Erythroblast (primary cell): ENCODE measurements around the gene TLK1.

Source experiments
- DNase-seq, 2 experiments: peaks; one replicate each; lab custom pipeline; 2025; lab: John Stamatoyannopoulos, UW
- GATA1 ChIP-seq: IDR thresholded peaks from 2 replicates; pipeline ENCODE4 v1.6.1; 2011; ENCODE audit warnings: low read depth, mild to moderate bottlenecking, control low read depth, low read length, moderate library complexity
- POLR2A ChIP-seq: IDR thresholded peaks from 2 replicates; pipeline ENCODE4 v1.6.1; 2011; ENCODE audit warnings: mild to moderate bottlenecking, low read length

The TLK1 gene

GRCh38 chr2:171160119-171160955 lies at the start of gene TLK1:
Gene TLK1 (minus strand): TSS chr2:171160893. CDS start chr2:171160428, 465 bp downstream.
- DNase-seq = peak; percentile 88 to 92
- TF ChIP-seq POLR2A = peak; percentile 64
- no peak for TF ChIP-seq GATA1

- TF ChIP-seq POLR2A = no peak
- TF ChIP-seq GATA1 = no peak
- no peak for DNase-seq
These were observed 49.6 kb upstream of the TLK1 start for GRCh38 chr2:171210216-171210863.

- TF ChIP-seq POLR2A (no peak), GATA1 (no peak)
- peak; percentile 21 to 24 for DNase-seq
These were observed 48.0 kb upstream of the TLK1 start for GRCh38 chr2:171208657-171209056.

GRCh38 chr2:171206422-171207115 lies 45.9 kb upstream of the TLK1 start:
- TF ChIP-seq POLR2A (no peak), GATA1 (no peak)
- no peak for DNase-seq

GRCh38 chr2:171205551-171205950 lies 44.9 kb upstream of the TLK1 start:
- TF ChIP-seq GATA1 (no peak), POLR2A (no peak)
- DNase-seq = no peak

- DNase-seq = no peak
- TF ChIP-seq POLR2A (no peak), GATA1 (no peak)
These were observed 41.1 kb upstream of the TLK1 start for GRCh38 chr2:171201767-171202166.

- no peak for TF ChIP-seq POLR2A
- no peak for DNase-seq
These were observed 40.6 kb upstream of the TLK1 start for GRCh38 chr2:171201271-171201670.

DNA sequence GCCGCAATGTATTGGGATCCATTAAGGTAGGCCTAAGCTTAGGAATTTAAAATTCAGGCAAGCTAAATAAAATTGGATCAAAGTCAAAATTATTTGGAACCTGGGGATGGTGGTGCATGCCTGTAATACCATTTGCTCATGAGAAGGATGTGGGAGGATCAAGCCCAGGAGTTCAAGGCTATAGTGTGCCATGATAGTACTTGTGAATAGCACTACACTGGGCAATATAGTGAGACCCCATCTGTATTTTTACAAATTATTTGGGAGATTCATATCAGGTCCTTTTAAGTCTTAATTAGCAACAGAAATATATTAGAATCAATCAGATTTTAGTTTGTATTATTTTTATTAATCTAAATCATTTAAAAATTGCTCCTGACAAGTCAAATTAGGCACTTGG lies 39.8 kb upstream of the TLK1 start:
- TF ChIP-seq POLR2A (no peak), GATA1 (no peak)
- no peak for DNase-seq

- no peak for TF ChIP-seq POLR2A
- TF ChIP-seq GATA1 = no peak
- no peak for DNase-seq
These were observed 30.3 kb upstream of the TLK1 start for GRCh38 chr2:171191021-171191420.

DNA sequence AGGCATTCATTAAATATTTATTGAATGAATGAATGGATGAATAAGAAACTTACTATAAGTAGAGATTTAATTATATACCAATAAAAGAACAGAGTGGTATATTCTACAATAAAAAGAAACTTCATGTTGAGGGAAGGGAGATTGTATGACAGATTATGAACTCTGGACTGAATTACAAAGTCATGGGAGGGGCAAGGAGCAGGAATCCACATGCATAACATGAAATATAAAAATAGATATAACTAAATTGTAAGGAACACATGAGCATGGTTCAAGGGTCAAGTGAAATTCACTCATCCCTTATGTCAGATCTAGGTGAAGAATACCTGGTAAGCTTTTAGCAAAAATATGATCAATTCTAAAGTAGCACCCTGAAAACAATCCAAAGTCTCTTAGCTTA lies 27.1 kb upstream of the TLK1 start:
- TF ChIP-seq GATA1 (no peak), POLR2A (no peak)
- DNase-seq = no peak

DNA sequence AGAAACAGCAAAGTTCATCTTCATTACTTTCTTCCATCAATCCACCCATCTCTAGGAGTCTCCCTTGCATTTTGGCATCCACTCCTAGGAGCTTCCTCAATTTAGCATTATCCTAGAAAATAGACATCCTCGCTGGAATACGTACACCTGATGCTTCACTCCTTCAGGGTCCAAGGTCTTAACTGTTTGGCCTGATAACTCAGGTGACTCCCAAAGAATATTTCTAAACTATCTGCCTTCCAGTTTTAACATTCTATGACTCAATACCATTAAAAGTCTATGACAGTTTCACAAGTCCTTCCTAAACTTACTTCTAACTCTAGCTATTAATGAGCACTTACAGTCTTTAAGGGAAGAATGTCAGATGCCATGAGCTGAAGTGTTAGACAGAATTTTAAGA lies 26.5 kb upstream of the TLK1 start:
- TF ChIP-seq POLR2A (no peak), GATA1 (no peak)

DNA sequence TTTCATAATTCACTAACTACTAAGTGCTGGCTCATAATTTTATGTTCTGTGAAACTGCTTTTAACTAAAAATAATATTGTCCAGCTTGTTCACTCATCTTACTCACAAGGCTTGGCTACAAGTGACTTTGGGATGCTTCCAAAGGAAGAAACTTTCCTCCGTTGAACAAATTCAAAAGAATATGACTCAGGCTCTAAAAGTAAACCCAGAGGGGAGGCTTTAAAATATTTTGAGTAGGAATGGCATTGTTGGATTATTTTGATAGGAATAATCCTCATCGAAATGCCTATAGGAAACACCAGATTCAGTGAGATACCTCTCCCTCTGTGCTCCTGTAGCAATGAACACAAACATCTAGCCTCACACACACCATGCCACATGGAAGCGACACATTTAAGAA lies 25.2 kb upstream of the TLK1 start:
- TF ChIP-seq POLR2A (no peak), GATA1 (no peak)
- DNase-seq = no peak

More for the DNA sequence above, 26.5 kb upstream of the TLK1 start:
- no peak for DNase-seq

DNA sequence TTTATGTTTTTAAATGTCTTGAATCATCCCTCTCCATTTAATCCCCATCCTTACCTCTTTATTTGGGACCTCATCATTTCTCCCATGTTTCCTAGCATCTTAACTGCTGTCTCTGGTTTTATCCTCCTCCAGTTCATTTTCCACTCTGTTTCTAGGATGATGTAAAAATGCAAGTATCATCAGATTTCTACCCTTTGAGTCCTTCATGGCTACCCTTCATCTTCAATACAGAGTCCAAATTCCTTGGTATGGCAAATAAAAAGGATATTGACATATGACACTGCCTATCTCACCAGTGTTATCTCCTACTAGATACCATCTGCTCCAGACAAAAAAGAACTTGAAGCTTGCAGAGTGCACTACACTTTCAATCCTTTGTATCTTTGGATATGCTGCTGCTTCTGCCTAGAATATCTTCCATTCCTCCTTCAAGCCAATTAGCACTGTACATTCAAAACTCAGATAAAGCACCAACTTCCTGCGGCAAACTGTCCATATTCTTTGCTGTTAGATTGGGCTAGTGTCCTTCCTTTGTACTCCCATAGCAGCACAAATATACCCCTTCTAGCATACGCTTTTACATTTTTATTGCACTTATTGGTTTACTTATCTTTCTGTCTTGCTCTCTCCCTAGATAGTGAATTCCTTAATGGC lies 24.6 kb upstream of the TLK1 start:
- no peak for DNase-seq
- TF ChIP-seq POLR2A (no peak), GATA1 (no peak)
